Activated CD8-positive, alpha-beta T cell treated with anti-CD3 and anti-CD28 coated beads, Interleukin-2, amount 10 ng/mL, durations not matched to agents 7 days and 5 days (primary cell): ENCODE data around the gene CABCOCO1. TPM values are rescaled to one million over a fixed set of nuclear protein-coding genes. Genes with fewer than 3 reads are reported as not detected.
"Not testable (repeated sequence)": the region's sequence is repeated elsewhere in the genome, so short reads cannot be mapped to it uniquely, and the experiment has no call there.

Experiments used
- ATAC-seq: fragments of 150-1000 bp; cut with Tn5 transposase; one replicate; pipeline ENCODE4 v1.10.0; 2021; ENCODE audit warnings: moderate library complexity
- CTCF ChIA-PET: fragments of 350-600 bp; sonication (Branson Sonifier 250); formaldehyde crosslinking; loops from one replicate; lab custom pipeline; 2021; ENCODE audit warnings: antibody characterized with exemption; lab: Charles Lee
- POLR2A ChIA-PET: fragments of 350-600 bp; sonication (Branson Sonifier 250); formaldehyde crosslinking; loops from one replicate; lab custom pipeline; 2021; ENCODE audit warnings: antibody characterized with exemption; lab: Charles Lee
- DNase-seq: peaks from one replicate; pipeline ENCODE4 v3.0.0-alpha.2; 2020
- H3K27ac Mint-ChIP-seq: one replicate; pipeline ENCODE4 v1.8.0; 2021; ENCODE audit warnings: mild to moderate bottlenecking, mixed read lengths
- H3K27me3 Mint-ChIP-seq: one replicate; pipeline ENCODE4 v1.8.0; 2021; ENCODE audit warnings: low read depth, mixed read lengths
- H3K36me3 Mint-ChIP-seq: one replicate; pipeline ENCODE4 v1.8.0; 2021; ENCODE audit warnings: low read depth, mixed read lengths
- H3K4me1 Mint-ChIP-seq: one replicate; pipeline ENCODE4 v1.8.0; 2021; ENCODE audit warnings: low read depth, mixed read lengths
- H3K4me3 Mint-ChIP-seq: one replicate; pipeline ENCODE4 v1.8.0; 2021; ENCODE audit warnings: mild to moderate bottlenecking, mixed read lengths
- H3K9me3 Mint-ChIP-seq: one replicate; pipeline ENCODE4 v1.8.0; 2022; ENCODE audit warnings: mixed read lengths; ENCODE audit not compliant: insufficient read depth
- total RNA-seq, 2 experiments: library from RNA; stranded (reverse); gene quantifications; one replicate each; pipeline ENCODE4 v1.2.3, GENCODE V29; 2021

Gene CABCOCO1
- total RNA-seq, 2 experiments from 2014 or later: not detected

DNA sequence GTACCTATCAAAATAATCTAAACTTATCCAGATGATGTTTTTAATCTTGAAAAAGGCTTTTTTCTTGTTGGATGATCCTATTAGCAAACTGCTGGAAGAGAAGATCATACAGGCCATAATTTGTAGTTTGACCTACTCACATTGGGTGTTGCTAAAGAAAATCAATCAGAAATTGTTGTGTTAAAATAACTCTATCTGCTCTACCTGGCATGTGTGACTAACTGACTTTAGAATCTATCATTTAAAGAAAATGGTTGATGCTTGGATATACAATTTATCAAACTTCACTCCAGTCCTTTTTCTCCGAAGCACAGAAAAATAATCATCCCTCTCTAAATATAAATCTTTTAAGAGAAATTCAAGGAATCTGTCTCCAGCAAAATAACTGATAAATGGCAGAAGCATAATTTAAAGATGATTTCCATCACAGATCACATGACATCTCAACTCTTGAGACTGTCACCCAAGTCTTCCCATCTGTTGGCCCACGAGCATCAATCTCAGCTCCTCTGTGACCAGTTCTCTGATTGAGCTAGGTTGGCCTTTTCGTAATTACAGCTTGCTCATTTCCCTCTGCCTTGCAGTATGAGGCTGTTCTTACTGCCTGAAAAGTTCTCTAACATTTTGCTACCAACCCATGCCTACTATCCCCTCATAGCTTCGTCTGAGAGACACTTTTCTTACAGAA lies 36.4 kb downstream of the CABCOCO1 start:
- POLR2A ChIA-PET: no interaction called here
- CTCF ChIA-PET: no interaction called here
- no peaks in the 10 kb centered on the region for H3K9me3 Mint-ChIP-seq
- H3K4me3 Mint-ChIP-seq: no peak overlapping the region
- DNase-seq (no peak), ATAC-seq (no peak)
- no peak overlapping the region for H3K27ac Mint-ChIP-seq
- peaks cover 4% of the 10 kb centered on the region for H3K27me3 Mint-ChIP-seq
- H3K4me1 Mint-ChIP-seq: no peaks in the 10 kb centered on the region
- H3K36me3 Mint-ChIP-seq: no peaks in the 10 kb centered on the region

DNA sequence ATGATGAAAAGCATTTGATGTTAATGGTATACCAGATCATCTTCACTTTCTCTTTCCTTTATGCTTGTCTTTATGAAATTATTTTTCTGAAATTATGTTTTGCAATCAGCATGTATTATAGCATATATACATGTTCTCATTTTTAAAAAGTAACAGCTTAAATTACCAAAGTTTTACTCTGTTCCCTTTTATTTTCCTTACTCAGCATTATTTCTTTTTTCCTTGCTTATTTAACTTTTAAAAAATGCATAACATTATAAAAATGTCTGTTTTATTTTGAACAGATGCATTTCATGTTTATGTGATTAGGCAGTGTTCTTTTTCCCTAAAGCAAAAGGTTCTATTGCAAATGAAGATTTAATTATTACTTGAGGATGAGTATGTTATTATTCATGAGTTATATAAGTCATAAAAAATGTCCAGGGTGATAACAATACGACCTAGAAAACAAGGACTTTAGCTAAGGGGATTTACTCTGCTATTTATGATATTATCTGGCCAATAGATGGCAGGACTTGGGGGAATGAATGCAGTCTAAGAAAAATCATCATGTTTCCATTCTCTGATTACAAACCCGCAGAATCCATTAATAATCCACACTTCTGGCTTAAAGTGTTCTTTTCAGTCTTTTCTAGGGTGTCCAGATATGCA lies 38.5 kb downstream of the CABCOCO1 start:
- H3K4me1 Mint-ChIP-seq: no peaks in the 10 kb centered on the region
- no peak for DNase-seq
- H3K36me3 Mint-ChIP-seq: no peaks in the 10 kb centered on the region
- H3K27me3 Mint-ChIP-seq: peaks cover 2% of the 10 kb centered on the region
- CTCF ChIA-PET: no interaction called here
- no peak for ATAC-seq
- no peak overlapping the region for H3K4me3 Mint-ChIP-seq
- H3K27ac Mint-ChIP-seq: no peak overlapping the region
- POLR2A ChIA-PET: no interaction called here
- H3K9me3 Mint-ChIP-seq: no peaks in the 10 kb centered on the region

DNA sequence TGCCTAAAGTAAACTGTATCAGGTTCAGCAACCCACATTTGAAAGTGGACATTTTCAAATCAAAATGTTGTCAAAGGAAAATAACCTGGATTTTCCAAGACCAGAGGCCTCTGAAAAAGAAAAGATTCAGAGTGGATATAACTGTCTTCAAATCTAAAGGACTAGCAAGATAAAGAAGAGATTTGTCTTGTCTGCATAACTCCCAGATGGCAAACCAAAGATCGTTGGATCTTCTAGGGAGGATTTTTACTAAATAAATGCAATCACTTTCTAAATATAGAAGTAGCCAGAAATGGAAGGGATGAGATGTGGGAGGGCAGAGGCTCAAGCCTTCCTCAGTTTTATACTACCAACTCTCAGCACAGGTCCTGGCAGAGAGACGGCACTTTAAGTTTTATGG lies 39.0 kb downstream of the CABCOCO1 start:
- H3K36me3 Mint-ChIP-seq: no peaks in the 10 kb centered on the region
- CTCF ChIA-PET: no interaction called here
- no peak for ATAC-seq
- no peaks in the 10 kb centered on the region for H3K4me1 Mint-ChIP-seq
- no peak for DNase-seq
- H3K27ac Mint-ChIP-seq: no peak overlapping the region
- no peaks in the 10 kb centered on the region for H3K9me3 Mint-ChIP-seq
- H3K4me3 Mint-ChIP-seq: no peak overlapping the region
- H3K27me3 Mint-ChIP-seq: peaks cover 2% of the 10 kb centered on the region
- POLR2A ChIA-PET: no interaction called here

DNA sequence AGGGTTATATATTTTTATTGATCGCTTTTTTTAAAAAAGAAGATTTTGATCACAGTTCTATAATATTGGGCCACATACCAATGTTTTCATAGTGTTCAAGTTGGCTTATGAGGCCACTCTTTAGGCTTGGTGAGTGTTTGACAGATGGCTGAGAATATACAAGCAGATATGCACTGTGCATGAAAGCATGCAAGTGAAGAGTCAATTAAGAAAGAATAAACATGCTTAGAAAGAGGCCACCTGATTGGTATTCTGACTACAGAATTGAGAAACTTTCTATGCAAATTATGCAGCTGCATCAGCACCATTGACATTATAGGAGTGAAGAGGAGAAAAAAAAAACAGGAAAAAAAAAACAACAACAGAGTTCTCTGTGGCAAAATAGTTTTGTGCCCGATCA lies 39.9 kb downstream of the CABCOCO1 start:
- CTCF ChIA-PET: no interaction called here
- no peaks in the 10 kb centered on the region for H3K9me3 Mint-ChIP-seq
- no peak overlapping the region for H3K27ac Mint-ChIP-seq
- no peaks in the 10 kb centered on the region for H3K36me3 Mint-ChIP-seq
- ATAC-seq: no peak
- DNase-seq: no peak
- POLR2A ChIA-PET: interaction anchor here (0.6 kb wide), 1 partner anchor 276 kb away, joined by 4 read pairs; no protein-coding TSS in a partner anchor
- H3K4me1 Mint-ChIP-seq: no peaks in the 10 kb centered on the region
- no peak overlapping the region for H3K4me3 Mint-ChIP-seq
- H3K27me3 Mint-ChIP-seq: peaks cover 2% of the 10 kb centered on the region

DNA sequence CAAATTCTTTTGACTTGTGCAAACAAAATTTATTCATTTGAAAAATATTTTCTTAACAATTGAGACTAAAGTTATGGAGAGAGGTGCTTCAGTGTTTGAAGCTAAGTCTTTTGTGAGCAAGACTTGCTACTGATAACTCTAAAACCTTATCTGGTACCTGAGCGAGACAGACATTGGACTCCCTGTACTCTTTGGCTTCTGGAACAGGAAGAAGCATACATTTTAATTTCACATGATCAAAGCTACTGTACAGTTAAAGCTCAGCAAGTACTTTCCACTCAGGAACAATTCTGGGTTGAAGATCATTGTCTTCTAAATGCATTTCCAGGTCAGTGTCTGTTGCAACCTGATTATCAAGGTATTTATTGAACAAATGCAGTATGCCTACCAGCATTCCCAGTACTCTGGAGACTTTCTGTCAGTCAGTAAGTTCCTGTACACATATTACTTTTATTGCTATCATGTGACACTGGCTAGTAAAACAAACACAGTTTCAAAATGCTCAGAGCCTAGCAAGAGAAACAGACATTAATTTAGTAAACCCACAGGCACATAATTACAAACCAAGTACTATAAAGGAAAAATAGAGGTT lies 42.4 kb downstream of the CABCOCO1 start:
- CTCF ChIA-PET: no interaction called here
- Mint-ChIP-seq H3K36me3 (no peaks in the 10 kb centered on the region), H3K27me3 (peaks cover 2% of the 10 kb centered on the region), H3K4me3 (no peak overlapping the region), H3K27ac (no peak overlapping the region), H3K9me3 (no peaks in the 10 kb centered on the region), H3K4me1 (no peaks in the 10 kb centered on the region)
- POLR2A ChIA-PET: no interaction called here
- ATAC-seq: no peak
- no peak for DNase-seq

DNA sequence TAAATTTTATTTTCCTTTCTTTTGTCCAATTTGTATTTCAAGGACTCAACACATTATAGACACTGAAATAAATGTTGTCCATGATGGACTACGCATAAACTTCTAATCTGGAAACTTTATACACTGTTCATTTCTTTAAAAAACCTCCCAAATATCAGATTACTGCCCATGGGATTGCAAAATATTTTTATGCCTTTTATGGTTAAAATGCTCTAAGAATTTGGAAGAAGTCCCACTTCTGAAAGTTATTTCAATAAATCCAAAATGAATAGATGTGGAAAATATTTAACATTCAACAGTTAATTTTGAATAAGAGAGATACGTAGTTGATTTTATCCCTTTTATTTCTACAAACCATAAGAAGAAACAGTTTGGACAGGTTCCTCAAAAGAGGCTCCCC lies 46.1 kb downstream of the CABCOCO1 start:
- Mint-ChIP-seq H3K4me1 (no peaks in the 10 kb centered on the region), H3K4me3 (no peak overlapping the region), H3K9me3 (no peaks in the 10 kb centered on the region), H3K27me3 (peaks cover 11% of the 10 kb centered on the region), H3K36me3 (no peaks in the 10 kb centered on the region), H3K27ac (no peak overlapping the region)
- ATAC-seq (no peak), DNase-seq (no peak)
- ChIA-PET CTCF (no interaction called here), POLR2A (no interaction called here)

DNA sequence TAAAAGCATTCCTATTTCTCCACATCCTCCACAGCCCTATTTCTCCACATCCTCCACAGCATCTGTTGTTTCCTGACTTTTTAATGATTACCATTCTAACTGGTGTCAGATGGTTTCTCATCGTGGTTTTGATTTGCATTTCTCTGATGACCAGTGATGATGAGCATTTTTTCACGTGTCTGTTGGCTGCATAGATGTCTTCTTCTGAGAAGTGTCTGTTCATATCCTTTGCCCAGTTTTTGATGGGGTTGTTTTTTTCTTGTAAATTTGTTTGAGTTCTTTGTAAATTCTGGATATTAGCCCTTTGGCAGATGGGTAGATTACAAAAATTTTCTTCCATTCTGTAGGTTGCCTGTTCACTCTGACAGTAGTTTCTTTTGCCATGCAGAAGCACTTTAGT lies 49.4 kb downstream of the CABCOCO1 start:
- DNase-seq, CTCF ChIA-PET, ATAC-seq, H3K4me3 Mint-ChIP-seq, H3K4me1 Mint-ChIP-seq, POLR2A ChIA-PET, H3K9me3 Mint-ChIP-seq, H3K27ac Mint-ChIP-seq, H3K36me3 Mint-ChIP-seq: not testable (repeated sequence)
- peaks cover 18% of the 10 kb centered on the region for H3K27me3 Mint-ChIP-seq

DNA sequence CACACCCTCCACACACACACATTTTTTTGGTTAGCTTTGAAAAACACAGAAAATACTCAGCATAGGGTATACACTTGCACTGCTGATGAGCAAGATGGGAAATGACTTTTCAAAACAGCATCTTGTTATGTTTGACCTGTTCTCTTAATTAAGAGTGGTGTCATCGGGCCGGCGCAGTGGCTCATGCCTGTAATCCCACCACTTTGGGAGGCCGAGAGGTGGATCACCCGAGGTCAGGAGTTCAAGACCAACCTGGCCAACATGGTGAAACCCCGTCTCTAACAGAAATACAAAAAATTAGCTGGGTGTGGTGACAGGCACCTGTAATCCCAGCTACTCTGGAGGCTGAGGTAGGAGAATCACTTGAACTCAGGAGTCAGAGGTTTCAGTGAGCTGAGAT lies 56.7 kb downstream of the CABCOCO1 start:
- H3K4me3 Mint-ChIP-seq: not testable (repeated sequence)

DNA sequence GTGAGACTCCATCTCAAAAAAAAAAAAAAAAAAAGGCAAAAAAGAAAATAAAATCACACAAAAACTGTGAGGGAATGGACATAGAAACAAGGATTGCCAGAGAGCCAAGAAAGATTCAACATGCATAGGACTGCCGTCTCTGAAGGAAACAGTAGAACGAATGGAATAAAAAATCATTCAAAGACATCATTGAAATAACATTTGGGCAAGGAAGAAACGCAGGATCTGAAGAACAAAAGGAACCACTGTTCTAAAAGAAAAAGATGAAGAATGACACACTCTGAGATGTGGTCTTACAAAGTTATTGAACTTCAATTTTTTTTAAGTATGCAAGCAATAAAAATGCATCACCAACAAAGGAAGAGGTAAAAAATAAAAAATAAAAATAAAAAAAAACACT lies 57.2 kb downstream of the CABCOCO1 start:
- no peaks in the 10 kb centered on the region for H3K9me3 Mint-ChIP-seq
- peaks cover 4% of the 10 kb centered on the region for H3K27me3 Mint-ChIP-seq
- H3K4me1 Mint-ChIP-seq: no peaks in the 10 kb centered on the region
- no peak for DNase-seq
- H3K27ac Mint-ChIP-seq: no peak overlapping the region
- ATAC-seq: no peak
- CTCF ChIA-PET: no interaction called here
- no peak overlapping the region for H3K4me3 Mint-ChIP-seq
- no peaks in the 10 kb centered on the region for H3K36me3 Mint-ChIP-seq
- POLR2A ChIA-PET: no interaction called here

More for the DNA sequence above, 56.7 kb downstream of the CABCOCO1 start:
- H3K27ac Mint-ChIP-seq, CTCF ChIA-PET, DNase-seq, H3K4me1 Mint-ChIP-seq, POLR2A ChIA-PET, ATAC-seq, H3K36me3 Mint-ChIP-seq, H3K9me3 Mint-ChIP-seq, H3K27me3 Mint-ChIP-seq: not testable (repeated sequence)

DNA sequence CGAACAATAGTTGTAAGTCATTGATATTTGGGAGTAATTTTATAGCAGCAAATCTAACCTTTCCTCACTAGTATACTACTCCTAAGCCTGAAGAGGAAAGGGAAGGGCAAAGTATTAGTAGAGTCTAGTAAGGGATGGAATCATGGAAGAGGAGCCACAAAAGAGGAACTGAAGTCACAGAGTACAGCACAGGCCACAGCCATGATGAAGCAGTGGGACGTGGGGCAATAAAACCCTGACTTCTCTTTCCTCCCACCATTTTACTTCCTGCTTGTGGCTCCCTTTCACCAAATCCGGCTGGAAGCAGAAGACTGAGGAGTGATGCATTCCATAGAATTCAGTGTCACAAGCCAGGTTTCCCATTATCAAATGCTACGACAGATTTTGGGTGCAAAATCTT lies 58.7 kb downstream of the CABCOCO1 start:
- no peak overlapping the region for H3K4me3 Mint-ChIP-seq
- ATAC-seq: no peak
- POLR2A ChIA-PET: no interaction called here
- H3K27ac Mint-ChIP-seq: no peak overlapping the region
- no peak for DNase-seq
- CTCF ChIA-PET: no interaction called here
- H3K9me3 Mint-ChIP-seq: no peaks in the 10 kb centered on the region
- peaks cover 2% of the 10 kb centered on the region for H3K27me3 Mint-ChIP-seq
- H3K4me1 Mint-ChIP-seq: no peaks in the 10 kb centered on the region
- H3K36me3 Mint-ChIP-seq: no peaks in the 10 kb centered on the region

DNA sequence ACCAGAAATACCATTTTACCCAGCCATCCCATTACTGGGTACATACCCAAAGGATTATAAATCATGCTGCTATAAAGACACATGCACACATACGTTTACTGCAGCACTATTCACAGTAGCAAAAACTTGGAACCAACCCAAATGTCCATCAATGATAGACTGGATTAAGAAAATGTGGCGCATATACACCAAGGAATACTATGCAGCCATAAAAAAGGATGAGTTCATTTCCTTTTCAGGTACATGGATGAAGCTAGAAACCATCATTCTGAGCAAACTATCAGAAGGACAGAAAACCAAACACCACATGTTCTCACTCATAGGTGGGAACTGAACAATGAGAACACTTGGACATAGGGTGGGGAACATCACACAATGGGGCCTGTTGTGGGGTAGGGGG lies 62.5 kb downstream of the CABCOCO1 start:
- peaks cover 10% of the 10 kb centered on the region for H3K27me3 Mint-ChIP-seq
- CTCF ChIA-PET, POLR2A ChIA-PET, ATAC-seq, H3K4me1 Mint-ChIP-seq, H3K9me3 Mint-ChIP-seq, H3K27ac Mint-ChIP-seq, H3K4me3 Mint-ChIP-seq, DNase-seq, H3K36me3 Mint-ChIP-seq: not testable (repeated sequence)

DNA sequence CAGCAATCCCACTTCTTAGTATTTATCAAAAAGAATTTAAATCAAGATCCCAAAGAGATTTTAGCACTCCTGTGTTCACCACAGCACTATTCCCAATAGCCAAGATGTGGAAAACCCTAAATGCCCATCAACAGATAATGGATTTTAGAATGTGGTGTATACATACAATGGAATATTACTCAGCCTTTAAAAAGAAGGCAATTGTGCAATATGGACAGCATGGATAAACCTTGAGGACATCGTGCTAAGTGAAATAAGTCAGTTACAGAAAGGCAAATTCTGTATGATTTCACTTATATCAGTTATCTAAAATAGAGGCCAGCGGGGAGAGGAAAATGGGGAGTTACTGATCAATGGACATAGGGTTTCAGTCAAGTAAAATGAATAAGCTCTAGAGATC lies 66.9 kb downstream of the CABCOCO1 start:
- ATAC-seq: no peak
- H3K4me3 Mint-ChIP-seq: no peak overlapping the region
- CTCF ChIA-PET: interaction anchor here (0.8 kb wide), 1 partner anchor 588 kb away, joined by 3 read pairs; no protein-coding TSS in a partner anchor
- no peaks in the 10 kb centered on the region for H3K4me1 Mint-ChIP-seq
- no peak overlapping the region for H3K27ac Mint-ChIP-seq
- peaks cover 12% of the 10 kb centered on the region for H3K27me3 Mint-ChIP-seq
- no peaks in the 10 kb centered on the region for H3K36me3 Mint-ChIP-seq
- no peaks in the 10 kb centered on the region for H3K9me3 Mint-ChIP-seq
- no peak for DNase-seq
- POLR2A ChIA-PET: no interaction called here
